Hematopoietic multipotent progenitor cell treated with erythropoietin and hydrocortisone succinate and interleukin-3 and kit ligand, for 15 days (in vitro differentiated cells): Measurements from ENCODE around the gene CAMK1D.
"Not testable (repeated sequence)": the region's sequence is repeated elsewhere in the genome, so short reads cannot be mapped to it uniquely, and the experiment has no call there.

Source experiments
- DNase-seq: peaks from one replicate; pipeline ENCODE4 v3.0.0-alpha.2; 2015; ENCODE audit warnings: low spot score

The CAMK1D gene

GRCh38 chr10:12348870-12349628 lies at the start of gene CAMK1D:
Gene CAMK1D, plus strand, starts transcription at chr10:12349547.
- peak; percentile 80 for DNase-seq

GRCh38 chr10:12301036-12301435 lies 48.3 kb upstream of the CAMK1D start:
- DNase-seq: not testable (repeated sequence)

GRCh38 chr10:12308057-12308456 lies 41.3 kb upstream of the CAMK1D start:
- DNase-seq: no peak

GRCh38 chr10:12308736-12309375 lies 40.5 kb upstream of the CAMK1D start:
- DNase-seq: no peak

GRCh38 chr10:12309783-12310182 lies 39.6 kb upstream of the CAMK1D start:
- DNase-seq: not testable (repeated sequence)

- DNase-seq: no peak
These were observed 34.5 kb upstream of the CAMK1D start for GRCh38 chr10:12314836-12315235.

GRCh38 chr10:12319076-12319475 lies 30.3 kb upstream of the CAMK1D start:
- no peak for DNase-seq

GRCh38 chr10:12320892-12321291 lies 28.5 kb upstream of the CAMK1D start:
- no peak for DNase-seq

- DNase-seq: no peak
These were observed 27.7 kb upstream of the CAMK1D start for GRCh38 chr10:12321641-12322040.

- DNase-seq: no peak
These were observed 26.7 kb upstream of the CAMK1D start for GRCh38 chr10:12322583-12323131.

GRCh38 chr10:12324530-12324929 lies 24.8 kb upstream of the CAMK1D start:
- DNase-seq: no peak

- no peak for DNase-seq
These were observed 22.3 kb upstream of the CAMK1D start for GRCh38 chr10:12327074-12327473.

- no peak for DNase-seq
These were observed 21.9 kb upstream of the CAMK1D start for GRCh38 chr10:12327476-12327875.

- DNase-seq: not testable (repeated sequence)
These were observed 21.0 kb upstream of the CAMK1D start for GRCh38 chr10:12328312-12328711.

- no peak for DNase-seq
These were observed 16.6 kb upstream of the CAMK1D start for GRCh38 chr10:12332572-12333379.

GRCh38 chr10:12333380-12334185 lies 15.8 kb upstream of the CAMK1D start:
- DNase-seq: no peak

- DNase-seq: no peak
These were observed 15.2 kb upstream of the CAMK1D start for GRCh38 chr10:12334186-12334530.

- not testable (repeated sequence) for DNase-seq
These were observed 14.2 kb upstream of the CAMK1D start for GRCh38 chr10:12335169-12335568.

GRCh38 chr10:12337453-12338372 lies 11.6 kb upstream of the CAMK1D start:
- no peak for DNase-seq

GRCh38 chr10:12338981-12339380 lies 10.4 kb upstream of the CAMK1D start:
- no peak for DNase-seq

- DNase-seq: no peak
These were observed 9.0 kb upstream of the CAMK1D start for GRCh38 chr10:12340371-12340770.
